Uterus (tissue), 4 donors: ENCODE data around the gene FHIT. TPM values are rescaled to one million over a fixed set of nuclear protein-coding genes. Genes with fewer than 3 reads are reported as not detected.

Experiments used
- DNase-seq, 2 donors: peaks; one replicate each; pipeline ENCODE4 v3.0.0-alpha.2; 2019 to 2020
- H3K27ac ChIP-seq, 2 donors: fragments of 200-600 bp; sonication (generic); 1 replicate in 1 of 2; 2 replicates in 1 of 2; pipeline ENCODE4 v1.5.1; 2016 to 2018
- H3K27me3 ChIP-seq, 2 donors: fragments of 200-600 bp; sonication (generic); one replicate each; pipeline ENCODE4 v1.5.1; 2018 to 2019; ENCODE audit warnings: control low read depth in 1 of 2
- H3K36me3 ChIP-seq, 2 donors: fragments of 200-600 bp; sonication (generic); one replicate each; pipeline ENCODE4 v1.5.1; 2019; ENCODE audit warnings: control low read depth in 1 of 2
- H3K4me1 ChIP-seq, 2 donors: fragments of 200-600 bp; sonication (generic); one replicate each; pipeline ENCODE4 v1.5.1; 2018 to 2019; ENCODE audit warnings: control low read depth in 1 of 2
- H3K4me3 ChIP-seq, 2 donors: fragments of 200-600 bp; sonication (generic); 1 replicate in 1 of 2; 2 replicates in 1 of 2; pipeline ENCODE4 v1.5.1; 2018 to 2019; ENCODE audit warnings: mild to moderate bottlenecking in 1 of 2
- H3K9me3 ChIP-seq, 2 donors: fragments of 200-600 bp; sonication (generic); one replicate each; pipeline ENCODE4 v1.5.1; 2019; ENCODE audit warnings: control low read depth in 1 of 2
- CTCF ChIP-seq, 4 experiments: fragments of 200-600 bp in 2 of 4; fragments of 450-650 bp in 2 of 4; sonication (generic) in 2 of 4; IDR thresholded peaks; one replicate each; pipeline ENCODE4 v1.5.1; 2016 to 2019; ENCODE audit warnings: antibody characterized with exemption in 4 of 4, mild to moderate bottlenecking in 2 of 4, moderate library complexity in 1 of 4
- POLR2A ChIP-seq, 2 donors: fragments of 450-650 bp; IDR thresholded peaks; one replicate each; pipeline ENCODE4 v1.6.1; 2016; ENCODE audit warnings: antibody characterized with exemption in 2 of 2, mild to moderate bottlenecking in 1 of 2, moderate library complexity in 1 of 2
- intact Hi-C: fragments of 100-400 bp; cut with DNase I; formaldehyde crosslinking; loops from one replicate; pipeline ENCODE4 v1.15.1; 2023; ENCODE audit warnings: low total_unique reads
- total RNA-seq, 4 donors: library from RNA; depleted of rRNA in 3 of 4; stranded (reverse); fragments of >200 nt in 3 of 4; gene quantifications; one replicate each; pipeline versions ENCODE4 v1.1.0 to v1.2.4, GENCODE V29; 2014 to 2023
- donor health status: DM: yes; HTN: yes; CAD: no.

FHIT gene
- total RNA-seq, 4 donors from 2014 or later = 1.3 to 15.2 (median 7.3) TPM

DNA sequence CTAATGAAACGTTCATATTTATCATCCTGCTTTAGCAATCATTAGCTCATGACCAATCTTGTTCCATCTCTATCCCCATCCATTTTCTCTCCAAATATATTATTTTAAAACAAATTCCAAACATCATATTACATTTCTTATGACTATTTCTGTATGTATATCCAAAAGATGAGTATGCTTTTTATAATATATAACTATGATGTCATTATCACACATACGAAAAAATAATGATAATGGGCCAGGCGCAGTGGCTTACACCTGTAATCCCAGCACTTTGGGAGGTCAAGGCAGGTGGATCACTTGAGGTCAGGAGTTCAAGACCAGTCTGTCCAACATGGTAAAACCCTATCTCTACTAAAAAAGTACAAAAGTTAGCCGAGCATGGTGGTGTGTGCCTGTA is 280.4 kb downstream of the FHIT start:
- Histone ChIP-seq H3K4me1 (no peaks in the 10 kb centered on the region), H3K27ac (no peak overlapping the region)
- DNase-seq = no peak

GRCh38 chr3:60967141-60967540 is 284.1 kb downstream of the FHIT start:
- H3K9me3 ChIP-seq = no peaks in the 10 kb centered on the region
- intact Hi-C loops = no loop called here

More for the DNA sequence above, 280.4 kb downstream of the FHIT start:
- no peak overlapping the region for H3K4me3 ChIP-seq
- no peak for TF ChIP-seq CTCF (IDR thresholded peaks at IDR 0.05)
- TF ChIP-seq POLR2A (IDR thresholded peaks at IDR 0.05) = no peak
- H3K27me3 ChIP-seq = no peaks in the 10 kb centered on the region
- H3K9me3 ChIP-seq = no peaks in the 10 kb centered on the region
- H3K36me3 ChIP-seq = no peaks in the 10 kb centered on the region
- intact Hi-C loops = no loop called here

GRCh38 chr3:60957541-60957940 is 293.7 kb downstream of the FHIT start:
- no peak overlapping the region for H3K4me3 ChIP-seq
- no peak for DNase-seq
- no peaks in the 10 kb centered on the region for H3K36me3 ChIP-seq
- TF ChIP-seq POLR2A (IDR thresholded peaks at IDR 0.05) = no peak
- TF ChIP-seq CTCF (IDR thresholded peaks at IDR 0.05) = no peak
- intact Hi-C loops = no loop called here
- H3K27me3 ChIP-seq = no peaks in the 10 kb centered on the region
- H3K4me1 ChIP-seq = no peaks in the 10 kb centered on the region
- H3K27ac ChIP-seq = no peak overlapping the region
- H3K9me3 ChIP-seq = no peaks in the 10 kb centered on the region

More at GRCh38 chr3:60967141-60967540, 284.1 kb downstream of the FHIT start:
- Histone ChIP-seq H3K27ac (no peak overlapping the region), H3K36me3 (no peaks in the 10 kb centered on the region), H3K27me3 (no peaks in the 10 kb centered on the region), H3K4me1 (no peaks in the 10 kb centered on the region), H3K4me3 (no peak overlapping the region)
- DNase-seq = no peak
- TF ChIP-seq POLR2A (IDR thresholded peaks at IDR 0.05) (no peak), CTCF (IDR thresholded peaks at IDR 0.05) (no peak)

- Histone ChIP-seq H3K4me3 (no peak overlapping the region), H3K27me3 (no peaks in the 10 kb centered on the region), H3K36me3 (no peaks in the 10 kb centered on the region), H3K9me3 (no peaks in the 10 kb centered on the region), H3K27ac (no peak overlapping the region), H3K4me1 (no peaks in the 10 kb centered on the region)
- intact Hi-C loops = no loop called here
- no peak for TF ChIP-seq CTCF (IDR thresholded peaks at IDR 0.05)
- no peak for TF ChIP-seq POLR2A (IDR thresholded peaks at IDR 0.05)
- no peak for DNase-seq
These were observed 294.5 kb downstream of the FHIT start for GRCh38 chr3:60956729-60957128.

GRCh38 chr3:60955034-60955433 is 296.2 kb downstream of the FHIT start:
- no peak for DNase-seq
- Histone ChIP-seq H3K4me3 (no peak overlapping the region), H3K9me3 (no peaks in the 10 kb centered on the region), H3K4me1 (no peaks in the 10 kb centered on the region), H3K27ac (no peak overlapping the region), H3K27me3 (no peaks in the 10 kb centered on the region), H3K36me3 (no peaks in the 10 kb centered on the region)
- TF ChIP-seq CTCF (IDR thresholded peaks at IDR 0.05) (no peak), POLR2A (IDR thresholded peaks at IDR 0.05) (no peak)
- intact Hi-C loops = no loop called here
